Thoracic aorta (tissue), 2 donors: ENCODE data around the gene KCNJ12. TPM values are rescaled to one million over a fixed set of nuclear protein-coding genes. Genes with fewer than 3 reads are reported as not detected.
"Not testable (repeated sequence)": the region's sequence is repeated elsewhere in the genome, so short reads cannot be mapped to it uniquely, and the experiment has no call there.

Experiments
- ATAC-seq: fragments of 150-250 bp; one replicate; pipeline ENCODE4 v1.8.0; 2017; ENCODE audit warnings: low read depth; ENCODE audit not compliant: insufficient number of reproducible peaks, low FRiP score
- DNase-seq: peaks from one replicate; pipeline ENCODE4 v3.0.0-alpha.2; 2020; ENCODE audit warnings: low spot score
- H3K27ac ChIP-seq, 2 donors: fragments of 200-600 bp; sonication (generic); 1 replicate in 1 of 2; 2 replicates in 1 of 2; pipeline ENCODE4 v1.5.1; 2016; ENCODE audit warnings: mild to moderate bottlenecking in 2 of 2, moderate library complexity in 2 of 2
- H3K27me3 ChIP-seq: fragments of 200-600 bp; sonication (generic); replicated peaks from 2 replicates; pipeline ENCODE4 v1.6.0; 2016; ENCODE audit warnings: mild to moderate bottlenecking; ENCODE audit not compliant: insufficient read depth
- H3K36me3 ChIP-seq: fragments of 200-600 bp; sonication (generic); one replicate; pipeline ENCODE4 v1.5.1; 2016
- H3K4me1 ChIP-seq, 2 donors: fragments of 200-600 bp; sonication (generic); 1 replicate in 1 of 2; 2 replicates in 1 of 2; pipeline versions ENCODE4 v1.5.1 to v1.6.0; 2016; ENCODE audit warnings: low read depth in 2 of 2, mild to moderate bottlenecking in 1 of 2; ENCODE audit not compliant: control insufficient read depth in 1 of 2
- H3K4me3 ChIP-seq: fragments of 200-600 bp; sonication (generic); 2 replicates; pipeline ENCODE4 v1.5.1; 2016; ENCODE audit warnings: mild to moderate bottlenecking
- H3K9me3 ChIP-seq: fragments of 200-600 bp; sonication (generic); 2 replicates; pipeline ENCODE4 v1.5.1; 2016
- total RNA-seq, 2 donors: library from RNA; depleted of rRNA; stranded (reverse); fragments of >200 nt; gene quantifications; one replicate each; pipeline versions ENCODE4 v1.1.0 to v1.2.3, GENCODE V29; 2016
- TF ChIP-seq, protein P1 (sequence below): fragments of 200-600 bp; sonication (generic); IDR thresholded peaks from one replicate; pipeline ENCODE4 v1.5.1; 2019; ENCODE audit warnings: antibody characterized with exemption

KCNJ12 gene
- total RNA-seq, 2 donors from 2014 or later = 0.81 to 1.2 TPM

DNA sequence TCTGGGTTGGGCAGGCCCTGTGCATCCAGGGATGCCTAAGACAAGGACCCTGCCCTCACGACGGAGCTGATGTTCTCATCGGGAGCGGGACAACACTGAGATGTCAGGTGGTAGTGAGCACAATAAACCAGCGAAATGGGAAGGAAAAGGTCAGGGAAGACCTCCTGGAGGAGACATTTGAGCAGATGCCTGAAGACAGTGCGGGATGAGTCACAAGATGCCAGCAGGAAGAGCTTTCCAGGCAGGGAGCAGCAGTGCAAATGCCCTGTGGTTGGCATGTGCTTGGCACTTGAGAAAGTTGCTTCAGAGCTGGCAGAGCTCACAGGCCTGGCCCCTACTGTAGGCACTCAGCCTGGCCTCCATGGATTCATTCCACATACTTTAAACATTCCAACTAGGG lies 28.5 kb upstream of the KCNJ12 start:
- H3K4me3 ChIP-seq, H3K9me3 ChIP-seq, H3K4me1 ChIP-seq, H3K27me3 ChIP-seq, ATAC-seq, H3K36me3 ChIP-seq, DNase-seq, H3K27ac ChIP-seq: not testable (repeated sequence)

DNA sequence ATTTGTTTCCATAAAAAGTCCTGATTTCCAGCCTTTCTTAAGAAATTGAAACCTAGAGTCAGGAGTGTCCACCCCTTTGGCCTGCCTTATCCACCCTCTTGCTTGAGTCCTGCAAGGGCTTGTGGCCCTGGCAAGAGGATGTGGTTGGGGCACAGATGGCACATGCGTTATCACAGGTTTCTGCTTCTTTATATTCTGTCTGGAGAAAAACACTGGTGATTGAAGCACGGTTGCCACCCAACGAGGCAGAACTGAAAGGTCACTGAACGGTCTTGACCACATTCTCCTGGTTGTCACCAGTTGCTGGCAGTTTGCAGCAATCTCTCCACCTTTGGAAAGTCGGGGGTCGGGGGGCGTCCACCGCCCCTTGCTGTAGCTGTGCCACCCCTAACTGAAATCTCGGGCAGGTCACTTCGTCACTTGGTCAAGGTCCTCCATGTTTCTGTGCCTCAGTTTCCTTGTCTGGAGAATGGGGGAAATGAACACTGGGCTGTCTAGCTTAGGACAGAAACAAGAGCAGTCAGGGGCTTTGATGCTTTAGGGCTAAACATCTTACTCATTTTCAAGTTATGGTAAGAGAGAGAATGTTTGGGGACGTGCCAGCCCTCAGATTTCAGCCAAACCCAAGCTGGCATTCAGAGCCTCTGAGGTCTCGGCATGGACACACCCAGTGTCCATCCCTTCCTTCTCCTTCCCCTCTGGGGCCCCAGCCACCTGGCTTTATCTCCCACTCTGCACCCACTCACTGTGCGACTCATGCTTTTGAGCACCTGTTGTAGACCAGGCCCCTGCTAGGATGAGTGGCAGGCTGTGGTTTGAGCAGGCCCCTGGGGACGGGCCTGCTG lies 27.9 kb upstream of the KCNJ12 start:
- not testable (repeated sequence) for H3K27ac ChIP-seq, ATAC-seq, DNase-seq, H3K9me3 ChIP-seq, H3K4me3 ChIP-seq, H3K36me3 ChIP-seq, H3K4me1 ChIP-seq, H3K27me3 ChIP-seq

DNA sequence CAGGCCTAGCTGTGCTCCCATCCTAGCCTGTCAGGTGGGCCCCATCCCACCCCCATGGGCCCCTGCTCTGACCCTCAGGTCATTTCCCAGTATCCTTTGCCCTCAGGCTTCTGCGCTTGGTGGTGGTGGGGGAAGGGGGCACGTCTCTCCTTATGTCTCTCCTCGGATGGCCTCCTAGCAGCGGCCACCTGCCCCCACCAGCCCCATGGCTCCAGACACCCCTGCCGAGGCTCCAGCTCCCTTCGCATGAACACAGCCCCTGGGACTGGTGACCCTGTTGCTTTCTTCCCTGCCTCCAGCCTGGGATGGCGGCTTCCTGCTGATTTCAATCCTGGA lies 27.3 kb upstream of the KCNJ12 start:
- H3K9me3 ChIP-seq, ATAC-seq, DNase-seq, H3K4me1 ChIP-seq, H3K27me3 ChIP-seq, H3K36me3 ChIP-seq, H3K27ac ChIP-seq, H3K4me3 ChIP-seq: not testable (repeated sequence)

- H3K4me1 ChIP-seq, H3K4me3 ChIP-seq, H3K36me3 ChIP-seq, ATAC-seq, DNase-seq, H3K27ac ChIP-seq, H3K27me3 ChIP-seq, H3K9me3 ChIP-seq: not testable (repeated sequence)
Measured at GRCh38 chr17:21349358-21350050, 26.7 kb upstream of the KCNJ12 start.

GRCh38 chr17:21350495-21350894 lies 25.7 kb upstream of the KCNJ12 start:
- H3K4me3 ChIP-seq, H3K27ac ChIP-seq, DNase-seq, H3K9me3 ChIP-seq, ATAC-seq, H3K27me3 ChIP-seq, H3K4me1 ChIP-seq, H3K36me3 ChIP-seq: not testable (repeated sequence)

DNA sequence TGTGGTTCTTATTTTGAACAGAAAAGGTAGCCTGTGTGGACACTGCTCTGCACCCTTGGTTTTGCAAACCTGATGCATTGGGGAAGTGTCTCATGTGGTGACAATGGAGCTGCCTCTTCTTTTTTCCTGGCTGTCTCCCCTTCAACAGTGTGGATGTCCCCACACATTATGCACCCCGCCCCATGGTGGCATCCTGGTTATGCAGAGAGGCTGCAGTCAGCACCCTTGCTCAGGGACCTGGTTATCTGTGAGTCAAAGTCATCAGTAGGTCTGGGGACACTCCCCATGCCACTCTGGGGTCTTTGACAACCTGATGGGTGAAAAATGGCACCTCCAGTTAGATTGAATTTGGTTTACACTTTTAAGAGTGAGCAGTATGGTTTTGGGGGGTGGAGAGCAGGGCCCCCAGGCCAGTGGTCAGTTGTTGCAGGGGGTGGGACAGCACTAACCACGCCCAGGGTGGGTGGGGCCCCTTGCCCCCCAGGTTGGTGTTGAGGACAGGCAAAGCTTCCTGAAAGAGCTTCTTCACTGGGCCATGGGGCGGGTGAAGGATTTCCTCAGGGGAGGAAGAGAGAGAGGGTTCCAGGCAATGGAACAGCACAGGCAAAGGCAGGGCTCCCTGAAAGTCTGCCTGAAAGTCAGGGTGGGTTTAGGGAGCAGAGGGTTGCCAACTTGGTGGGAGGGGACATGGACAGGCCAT lies 24.6 kb upstream of the KCNJ12 start:
- H3K9me3 ChIP-seq = no peaks in the 10 kb centered on the region
- H3K27me3 ChIP-seq = no peaks in the 10 kb centered on the region
- no peak overlapping the region for H3K27ac ChIP-seq
- H3K36me3 ChIP-seq = no peaks in the 10 kb centered on the region
- ATAC-seq (no peak), DNase-seq (no peak)
- no peaks in the 10 kb centered on the region for H3K4me1 ChIP-seq
- TF ChIP-seq, protein P1, sequence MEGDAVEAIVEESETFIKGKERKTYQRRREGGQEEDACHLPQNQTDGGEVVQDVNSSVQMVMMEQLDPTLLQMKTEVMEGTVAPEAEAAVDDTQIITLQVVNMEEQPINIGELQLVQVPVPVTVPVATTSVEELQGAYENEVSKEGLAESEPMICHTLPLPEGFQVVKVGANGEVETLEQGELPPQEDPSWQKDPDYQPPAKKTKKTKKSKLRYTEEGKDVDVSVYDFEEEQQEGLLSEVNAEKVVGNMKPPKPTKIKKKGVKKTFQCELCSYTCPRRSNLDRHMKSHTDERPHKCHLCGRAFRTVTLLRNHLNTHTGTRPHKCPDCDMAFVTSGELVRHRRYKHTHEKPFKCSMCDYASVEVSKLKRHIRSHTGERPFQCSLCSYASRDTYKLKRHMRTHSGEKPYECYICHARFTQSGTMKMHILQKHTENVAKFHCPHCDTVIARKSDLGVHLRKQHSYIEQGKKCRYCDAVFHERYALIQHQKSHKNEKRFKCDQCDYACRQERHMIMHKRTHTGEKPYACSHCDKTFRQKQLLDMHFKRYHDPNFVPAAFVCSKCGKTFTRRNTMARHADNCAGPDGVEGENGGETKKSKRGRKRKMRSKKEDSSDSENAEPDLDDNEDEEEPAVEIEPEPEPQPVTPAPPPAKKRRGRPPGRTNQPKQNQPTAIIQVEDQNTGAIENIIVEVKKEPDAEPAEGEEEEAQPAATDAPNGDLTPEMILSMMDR = no peak
- no peak overlapping the region for H3K4me3 ChIP-seq

DNA sequence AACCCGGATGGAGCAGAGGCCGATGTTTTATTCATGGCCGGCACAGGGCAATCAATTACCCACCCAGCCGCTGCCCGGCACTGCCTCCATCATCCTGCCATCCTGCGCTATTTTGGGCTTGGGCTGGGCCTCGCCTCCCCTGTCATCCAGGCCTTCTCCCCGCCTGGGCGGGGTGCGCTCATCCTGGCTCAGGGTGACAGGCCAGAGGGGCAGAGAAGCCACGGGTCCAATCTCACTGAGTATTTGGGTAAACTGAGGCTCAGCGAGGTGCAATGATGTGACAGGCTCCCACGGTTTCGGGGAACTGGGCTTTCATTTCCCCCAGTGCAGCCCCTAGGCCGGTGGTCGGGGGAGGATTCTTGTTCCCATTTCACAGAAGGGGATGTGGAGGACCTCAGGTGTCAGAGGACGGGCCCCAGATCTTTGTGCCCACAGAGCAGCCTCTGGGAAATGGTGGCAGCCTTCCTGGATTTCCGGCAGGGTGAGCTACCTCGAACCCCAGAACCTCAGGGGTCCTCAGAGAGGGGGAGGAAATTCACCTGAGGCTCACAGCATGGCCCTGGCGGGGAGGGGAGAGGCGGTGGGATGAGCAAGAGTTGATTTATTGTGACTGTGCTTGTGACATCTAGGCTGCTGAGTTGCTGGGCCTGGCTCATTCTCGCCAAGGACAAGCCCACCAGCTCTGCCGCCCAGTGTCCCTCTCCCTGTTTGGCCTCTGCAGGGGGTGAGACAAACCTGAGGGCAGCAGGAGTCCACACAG lies 23.8 kb upstream of the KCNJ12 start:
- Histone ChIP-seq H3K27ac (no peak overlapping the region), H3K9me3 (no peaks in the 10 kb centered on the region), H3K36me3 (no peaks in the 10 kb centered on the region), H3K4me3 (no peak overlapping the region), H3K27me3 (no peaks in the 10 kb centered on the region), H3K4me1 (no peaks in the 10 kb centered on the region)
- ATAC-seq = no peak
- DNase-seq = no peak
- TF ChIP-seq, protein P1 = no peak
